ENCODE results near the gene ZC3H8. TPM values are rescaled to one million over a fixed set of nuclear protein-coding genes. Genes with fewer than 3 reads are reported as not detected.

The ZC3H8 gene
- total RNA-seq, 2 donors from 2014 or later = 23.6 to 31.7 TPM

- Mint-ChIP-seq H3K27ac (peak overlapping the region; percentile 90), H3K4me1 (ENCODE audit: low read depth) (peaks cover 80% of the 10 kb centered on the region), H3K4me3 (peak overlapping the region; percentile 86 to 88), H3K36me3 (ENCODE audit: insufficient read depth in 2 of 2) (peaks cover 3 to 6% of the 10 kb centered on the region in 2 donors), H3K27me3 (ENCODE audit: low read depth) (no peaks in the 10 kb centered on the region), H3K9me3 (peaks cover 0 to 2% of the 10 kb centered on the region in 2 donors)
- ATAC-seq (replicated peaks in 1 of 2) (no peak), DNase-seq (no peak)
These were observed 70.7 kb downstream of the ZC3H8 start for GRCh38 chr2:112184121-112184520.

GRCh38 chr2:112183327-112184025, 71.4 kb downstream of the ZC3H8 start:
- H3K27me3 Mint-ChIP-seq (ENCODE audit: low read depth) = no peaks in the 10 kb centered on the region
- DNase-seq (no peak), ATAC-seq (replicated peaks in 1 of 2) (no peak)
- H3K36me3 Mint-ChIP-seq (ENCODE audit: insufficient read depth in 2 of 2) = peaks cover 3 to 6% of the 10 kb centered on the region in 2 donors
- H3K4me1 Mint-ChIP-seq (ENCODE audit: low read depth) = peaks cover 74% of the 10 kb centered on the region
- peak overlapping the region; percentile 86 to 88 for H3K4me3 Mint-ChIP-seq
- H3K27ac Mint-ChIP-seq = peak overlapping the region; percentile 90
- peaks cover 0 to 2% of the 10 kb centered on the region in 2 donors for H3K9me3 Mint-ChIP-seq

- peaks cover 65% of the 10 kb centered on the region for H3K4me1 Mint-ChIP-seq (ENCODE audit: low read depth)
- no peaks in the 10 kb centered on the region for H3K9me3 Mint-ChIP-seq
- peaks cover 3 to 4% of the 10 kb centered on the region in 2 donors for H3K36me3 Mint-ChIP-seq (ENCODE audit: insufficient read depth in 2 of 2)
- H3K27me3 Mint-ChIP-seq (ENCODE audit: low read depth) = no peaks in the 10 kb centered on the region
- peak overlapping the region; percentile 90 for H3K27ac Mint-ChIP-seq
- DNase-seq = peak; percentile 52 to 63
- H3K4me3 Mint-ChIP-seq = peak overlapping the region; percentile 86 to 88
- ATAC-seq (replicated peaks in 1 of 2) = peak; percentile 55 to 63
These were observed 72.2 kb downstream of the ZC3H8 start for GRCh38 chr2:112182581-112183034.

GRCh38 chr2:112181571-112182290, 73.1 kb downstream of the ZC3H8 start:
- DNase-seq (peak; percentile 72 to 77), ATAC-seq (replicated peaks in 1 of 2) (peak; percentile 80 to 86)
- H3K36me3 Mint-ChIP-seq (ENCODE audit: insufficient read depth in 2 of 2) = peaks cover 0 to 2% of the 10 kb centered on the region in 2 donors
- no peaks in the 10 kb centered on the region for H3K9me3 Mint-ChIP-seq
- peaks cover 56% of the 10 kb centered on the region for H3K4me1 Mint-ChIP-seq (ENCODE audit: low read depth)
- H3K4me3 Mint-ChIP-seq = peak overlapping the region; percentile 86 to 88
- peak overlapping the region; percentile 90 for H3K27ac Mint-ChIP-seq
- no peaks in the 10 kb centered on the region for H3K27me3 Mint-ChIP-seq (ENCODE audit: low read depth)

GRCh38 chr2:112175958-112176573, 78.8 kb downstream of the ZC3H8 start:
- H3K36me3 Mint-ChIP-seq (ENCODE audit: insufficient read depth in 2 of 2) = peaks cover 0 to 2% of the 10 kb centered on the region in 2 donors
- ATAC-seq (replicated peaks in 1 of 2) (no peak), DNase-seq (no peak)
- no peak overlapping the region for H3K27ac Mint-ChIP-seq
- no peaks in the 10 kb centered on the region for H3K27me3 Mint-ChIP-seq (ENCODE audit: low read depth)
- H3K9me3 Mint-ChIP-seq = no peaks in the 10 kb centered on the region
- H3K4me3 Mint-ChIP-seq = no peak overlapping the region
- H3K4me1 Mint-ChIP-seq (ENCODE audit: low read depth) = peaks cover 24% of the 10 kb centered on the region

- Mint-ChIP-seq H3K36me3 (ENCODE audit: insufficient read depth in 2 of 2) (peaks cover 0 to 2% of the 10 kb centered on the region in 2 donors), H3K4me3 (no peak overlapping the region), H3K27ac (no peak overlapping the region), H3K4me1 (ENCODE audit: low read depth) (peaks cover 21% of the 10 kb centered on the region), H3K27me3 (ENCODE audit: low read depth) (no peaks in the 10 kb centered on the region), H3K9me3 (no peaks in the 10 kb centered on the region)
- ATAC-seq (replicated peaks in 1 of 2) (no peak), DNase-seq (no peak)
These were observed 79.5 kb downstream of the ZC3H8 start for GRCh38 chr2:112175333-112175732.

GRCh38 chr2:112174383-112174782, 80.5 kb downstream of the ZC3H8 start:
- no peak for ATAC-seq (replicated peaks in 1 of 2)
- H3K4me3 Mint-ChIP-seq = peak overlapping the region; percentile 47 to 61

GRCh38 chr2:112173646-112174319, 81.1 kb downstream of the ZC3H8 start:
- H3K36me3 Mint-ChIP-seq (ENCODE audit: insufficient read depth in 2 of 2) = no peaks in the 10 kb centered on the region
- H3K9me3 Mint-ChIP-seq = no peaks in the 10 kb centered on the region
- H3K4me3 Mint-ChIP-seq = peak overlapping the region; percentile 47 to 61
- H3K27ac Mint-ChIP-seq = no peak overlapping the region
- no peak for DNase-seq
- peak; percentile 54 to 69 for ATAC-seq (replicated peaks in 1 of 2)
- peaks cover 16% of the 10 kb centered on the region for H3K4me1 Mint-ChIP-seq (ENCODE audit: low read depth)
- no peaks in the 10 kb centered on the region for H3K27me3 Mint-ChIP-seq (ENCODE audit: low read depth)

More at GRCh38 chr2:112174383-112174782, 80.5 kb downstream of the ZC3H8 start:
- no peaks in the 10 kb centered on the region for H3K9me3 Mint-ChIP-seq
- H3K36me3 Mint-ChIP-seq (ENCODE audit: insufficient read depth in 2 of 2) = no peaks in the 10 kb centered on the region
- no peak for DNase-seq
- H3K27ac Mint-ChIP-seq = no peak overlapping the region
- H3K4me1 Mint-ChIP-seq (ENCODE audit: low read depth) = peaks cover 16% of the 10 kb centered on the region
- no peaks in the 10 kb centered on the region for H3K27me3 Mint-ChIP-seq (ENCODE audit: low read depth)

GRCh38 chr2:112170495-112170894, 84.3 kb downstream of the ZC3H8 start:
- Mint-ChIP-seq H3K9me3 (no peaks in the 10 kb centered on the region), H3K27ac (no peak overlapping the region), H3K36me3 (ENCODE audit: insufficient read depth in 2 of 2) (no peaks in the 10 kb centered on the region), H3K4me1 (ENCODE audit: low read depth) (peaks cover 38% of the 10 kb centered on the region), H3K4me3 (no peak overlapping the region), H3K27me3 (ENCODE audit: low read depth) (no peaks in the 10 kb centered on the region)
- ATAC-seq (replicated peaks in 1 of 2) (no peak), DNase-seq (no peak)

GRCh38 chr2:112168422-112169124, 86.3 kb downstream of the ZC3H8 start:
- no peaks in the 10 kb centered on the region for H3K36me3 Mint-ChIP-seq (ENCODE audit: insufficient read depth in 2 of 2)
- no peak overlapping the region for H3K27ac Mint-ChIP-seq
- H3K4me3 Mint-ChIP-seq = no peak overlapping the region
- DNase-seq (no peak), ATAC-seq (replicated peaks in 1 of 2) (no peak)
- peaks cover 28% of the 10 kb centered on the region for H3K4me1 Mint-ChIP-seq (ENCODE audit: low read depth)
- H3K27me3 Mint-ChIP-seq (ENCODE audit: low read depth) = no peaks in the 10 kb centered on the region
- no peaks in the 10 kb centered on the region for H3K9me3 Mint-ChIP-seq

- Mint-ChIP-seq H3K4me3 (peak overlapping the region in 1 of 2 donors; percentile 18), H3K27me3 (ENCODE audit: low read depth) (no peaks in the 10 kb centered on the region), H3K27ac (peak overlapping the region; percentile 16), H3K9me3 (no peaks in the 10 kb centered on the region), H3K4me1 (ENCODE audit: low read depth) (peaks cover 22% of the 10 kb centered on the region), H3K36me3 (ENCODE audit: insufficient read depth in 2 of 2) (no peaks in the 10 kb centered on the region)
- DNase-seq (peak in 1 of 2 donors; percentile 38), ATAC-seq (replicated peaks in 1 of 2) (peak; percentile 71 to 75)
These were observed 87.9 kb downstream of the ZC3H8 start for GRCh38 chr2:112166806-112167499.

GRCh38 chr2:112165296-112165695, 89.5 kb downstream of the ZC3H8 start:
- Mint-ChIP-seq H3K27ac (no peak overlapping the region), H3K36me3 (ENCODE audit: insufficient read depth in 2 of 2) (no peaks in the 10 kb centered on the region), H3K4me3 (no peak overlapping the region), H3K27me3 (ENCODE audit: low read depth) (no peaks in the 10 kb centered on the region), H3K4me1 (ENCODE audit: low read depth) (peaks cover 22% of the 10 kb centered on the region), H3K9me3 (no peaks in the 10 kb centered on the region)
- ATAC-seq (replicated peaks in 1 of 2) (no peak), DNase-seq (no peak)

All from activated T-cell treated with anti-CD3 and anti-CD28 coated beads, Interleukin-2, amount 50 U/mL, for 72 hours (primary cell).